ENCODE results near the gene PLA2G6. TPM values are rescaled to one million over a fixed set of nuclear protein-coding genes. Genes with fewer than 3 reads are reported as not detected.
"Not testable (repeated sequence)": the region's sequence is repeated elsewhere in the genome, so short reads cannot be mapped to it uniquely, and the experiment has no call there.

Gene PLA2G6
- total RNA-seq, 1 donor from 2014 or later = 10.6 TPM

- no peak for DNase-seq
Observed at GRCh38 chr22:38165922-38166593, 15.6 kb downstream of the PLA2G6 start.

GRCh38 chr22:38164551-38164918 is 17.1 kb downstream of the PLA2G6 start:
- DNase-seq = no peak

- no peak for DNase-seq
Observed at GRCh38 chr22:38163844-38164550, 17.6 kb downstream of the PLA2G6 start.

- no peak for DNase-seq
Observed at GRCh38 chr22:38162881-38163843, 18.5 kb downstream of the PLA2G6 start.

- DNase-seq = no peak
Observed at GRCh38 chr22:38155703-38156102, 25.9 kb downstream of the PLA2G6 start.

- DNase-seq = not testable (repeated sequence)
Observed at GRCh38 chr22:38154563-38154915, 27.1 kb downstream of the PLA2G6 start.

- no peak for DNase-seq
Observed at GRCh38 chr22:38153821-38154562, 27.6 kb downstream of the PLA2G6 start.

- DNase-seq = no peak
Observed at GRCh38 chr22:38151126-38151500, 30.5 kb downstream of the PLA2G6 start.

- no peak for DNase-seq
Observed at GRCh38 chr22:38148245-38148644, 33.4 kb downstream of the PLA2G6 start.

GRCh38 chr22:38146166-38146565 is 35.5 kb downstream of the PLA2G6 start:
- not testable (repeated sequence) for DNase-seq

- DNase-seq = no peak
Observed at GRCh38 chr22:38144025-38144405, 37.6 kb downstream of the PLA2G6 start.

GRCh38 chr22:38142606-38143005 is 39.0 kb downstream of the PLA2G6 start:
- DNase-seq = no peak

- DNase-seq = no peak
Observed at GRCh38 chr22:38141217-38141973, 40.2 kb downstream of the PLA2G6 start.

- no peak for DNase-seq
Observed at GRCh38 chr22:38139901-38140300, 41.7 kb downstream of the PLA2G6 start.

- DNase-seq = no peak
Observed at GRCh38 chr22:38138961-38139360, 42.7 kb downstream of the PLA2G6 start.

- DNase-seq = no peak
Observed at GRCh38 chr22:38137876-38138687, 43.5 kb downstream of the PLA2G6 start.

- DNase-seq = no peak
Observed at GRCh38 chr22:38136607-38137006, 45.0 kb downstream of the PLA2G6 start.

GRCh38 chr22:38135133-38135706 is 46.4 kb downstream of the PLA2G6 start:
- DNase-seq = peak; percentile 84

GRCh38 chr22:38133331-38133730 is 48.3 kb downstream of the PLA2G6 start:
- DNase-seq = no peak

GRCh38 chr22:38132794-38133193 is 48.8 kb downstream of the PLA2G6 start:
- DNase-seq = no peak

GRCh38 chr22:38132136-38132535 is 49.5 kb downstream of the PLA2G6 start:
- no peak for DNase-seq

Measured in dermis blood vessel endothelial cell (primary cell).